ENCODE data around the gene ERGIC2. TPM values are rescaled to one million over a fixed set of nuclear protein-coding genes. Genes with fewer than 3 reads are reported as not detected.

The ERGIC2 gene
- total RNA-seq, 1 donor from 2014 or later = 71.5 TPM

DNA sequence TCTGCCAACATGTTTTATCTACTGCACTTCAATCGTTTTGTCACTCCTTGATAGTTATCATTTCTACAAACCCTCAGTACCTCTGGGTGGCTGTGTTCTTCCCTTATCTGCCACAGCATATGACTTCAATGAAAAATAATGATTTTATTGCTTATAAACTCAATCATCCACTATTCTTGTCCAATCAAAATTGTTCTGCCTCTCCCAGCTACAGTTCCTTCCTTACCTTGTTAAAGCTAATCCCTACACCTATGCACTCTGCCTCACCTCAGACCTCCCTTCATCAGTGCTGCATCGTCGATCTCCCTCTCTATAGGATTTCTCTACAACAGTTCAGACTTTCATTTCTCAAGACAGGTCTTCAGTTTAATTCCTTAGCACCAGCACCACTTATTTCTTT is 58.8 kb downstream of the ERGIC2 start:
- TF ChIP-seq, protein P1, sequence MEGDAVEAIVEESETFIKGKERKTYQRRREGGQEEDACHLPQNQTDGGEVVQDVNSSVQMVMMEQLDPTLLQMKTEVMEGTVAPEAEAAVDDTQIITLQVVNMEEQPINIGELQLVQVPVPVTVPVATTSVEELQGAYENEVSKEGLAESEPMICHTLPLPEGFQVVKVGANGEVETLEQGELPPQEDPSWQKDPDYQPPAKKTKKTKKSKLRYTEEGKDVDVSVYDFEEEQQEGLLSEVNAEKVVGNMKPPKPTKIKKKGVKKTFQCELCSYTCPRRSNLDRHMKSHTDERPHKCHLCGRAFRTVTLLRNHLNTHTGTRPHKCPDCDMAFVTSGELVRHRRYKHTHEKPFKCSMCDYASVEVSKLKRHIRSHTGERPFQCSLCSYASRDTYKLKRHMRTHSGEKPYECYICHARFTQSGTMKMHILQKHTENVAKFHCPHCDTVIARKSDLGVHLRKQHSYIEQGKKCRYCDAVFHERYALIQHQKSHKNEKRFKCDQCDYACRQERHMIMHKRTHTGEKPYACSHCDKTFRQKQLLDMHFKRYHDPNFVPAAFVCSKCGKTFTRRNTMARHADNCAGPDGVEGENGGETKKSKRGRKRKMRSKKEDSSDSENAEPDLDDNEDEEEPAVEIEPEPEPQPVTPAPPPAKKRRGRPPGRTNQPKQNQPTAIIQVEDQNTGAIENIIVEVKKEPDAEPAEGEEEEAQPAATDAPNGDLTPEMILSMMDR (IDR thresholded peaks at IDR 0.05) = no peak
- Histone ChIP-seq H3K4me3 (no peak overlapping the region), H3K9me3 (no peaks in the 10 kb centered on the region), H3K36me3 (peaks cover 20% of the 10 kb centered on the region), H3K27ac (no peak overlapping the region), H3K4me1 (no peaks in the 10 kb centered on the region), H3K27me3 (ENCODE audit: low read depth) (no peaks in the 10 kb centered on the region)
- DNase-seq (no peak), ATAC-seq (no peak)
- intact Hi-C loops (cut with DNase I) = no loop called here

DNA sequence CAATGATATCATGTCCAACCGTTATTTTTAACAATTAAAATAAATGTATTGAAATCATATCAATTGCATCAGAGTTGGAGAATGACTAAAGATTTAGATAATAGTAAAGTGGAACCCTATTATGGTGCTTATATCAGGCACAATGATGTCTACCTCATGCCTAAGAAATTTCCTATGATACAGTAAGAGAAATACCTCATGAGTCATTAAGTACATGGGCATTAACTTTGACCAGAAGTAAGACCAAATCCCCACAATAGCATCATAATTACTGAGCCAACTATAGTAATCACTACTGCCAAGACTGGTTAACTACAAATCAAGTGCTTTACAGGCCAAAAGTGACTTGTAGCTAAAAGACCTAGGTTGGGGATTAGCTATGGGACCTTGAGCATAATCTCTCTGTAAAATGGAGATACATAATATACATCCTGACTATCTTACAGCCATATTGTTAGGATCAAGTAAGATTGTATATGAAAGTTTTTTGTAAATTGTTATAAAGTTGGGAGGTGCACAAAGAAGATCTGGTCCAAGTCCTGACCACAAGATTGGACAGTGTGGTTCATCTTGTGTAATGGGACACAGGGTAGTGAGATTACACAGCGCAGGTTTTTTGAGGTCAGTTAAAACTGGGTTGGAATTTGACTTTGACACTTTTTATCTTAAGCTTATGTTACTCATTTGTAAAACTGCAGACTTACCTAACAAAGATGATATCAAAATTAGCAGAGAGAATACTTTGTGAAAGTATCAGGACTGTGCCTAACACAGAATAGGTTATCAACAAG is 60.5 kb downstream of the ERGIC2 start:
- intact Hi-C loops (cut with DNase I) = no loop called here
- no peak overlapping the region for H3K4me3 ChIP-seq
- TF ChIP-seq, protein P1 (IDR thresholded peaks at IDR 0.05) = no peak
- no peaks in the 10 kb centered on the region for H3K9me3 ChIP-seq
- ATAC-seq (no peak), DNase-seq (no peak)
- H3K36me3 ChIP-seq = peaks cover 20% of the 10 kb centered on the region
- H3K27me3 ChIP-seq (ENCODE audit: low read depth) = no peaks in the 10 kb centered on the region
- no peaks in the 10 kb centered on the region for H3K4me1 ChIP-seq
- H3K27ac ChIP-seq = no peak overlapping the region

DNA sequence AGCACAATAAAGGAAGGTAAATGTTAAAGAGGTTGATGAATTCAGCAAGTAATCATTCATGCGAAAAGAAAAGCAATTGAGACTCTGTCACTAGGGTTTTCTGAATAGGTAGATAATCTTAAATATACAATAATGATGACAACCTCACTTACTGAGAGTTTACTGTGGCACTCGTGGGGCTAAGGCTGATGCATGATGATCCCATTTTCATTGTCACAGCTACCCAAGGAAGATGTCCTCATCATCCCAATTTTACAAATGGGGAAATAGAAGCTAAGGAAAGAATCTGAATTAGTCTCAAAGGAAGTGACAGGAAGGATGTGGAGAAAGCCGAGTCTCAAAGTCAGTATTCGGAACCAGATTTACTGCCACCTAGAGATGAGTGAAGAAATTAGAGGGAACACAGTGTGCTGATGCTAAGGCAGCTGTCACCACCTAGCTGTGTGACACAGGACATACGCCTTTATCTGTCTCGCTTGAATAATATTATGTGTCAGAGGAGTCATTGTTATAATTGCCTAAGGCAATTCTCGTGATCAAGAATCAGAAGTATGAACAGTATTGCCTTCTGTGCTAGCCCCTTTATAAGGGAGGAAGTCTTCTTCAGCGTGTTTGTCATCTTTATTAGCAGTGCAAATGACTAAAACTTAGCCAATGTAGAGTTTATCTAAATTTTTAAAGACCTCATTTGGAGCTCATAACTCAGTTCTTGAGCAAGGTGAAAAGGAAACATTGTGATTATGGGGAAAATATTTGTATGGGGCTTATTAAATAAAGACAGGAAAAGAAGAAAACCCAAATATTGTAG is 63.2 kb downstream of the ERGIC2 start:
- DNase-seq (no peak), ATAC-seq (peak; percentile 90 to 92)
- peaks cover 9% of the 10 kb centered on the region for H3K36me3 ChIP-seq
- no peak overlapping the region for H3K4me3 ChIP-seq
- intact Hi-C loops (cut with DNase I) = no loop called here
- TF ChIP-seq, protein P1 (IDR thresholded peaks at IDR 0.05) = peak; percentile 79
- no peak overlapping the region for H3K27ac ChIP-seq
- no peaks in the 10 kb centered on the region for H3K4me1 ChIP-seq
- H3K27me3 ChIP-seq (ENCODE audit: low read depth) = no peaks in the 10 kb centered on the region
- H3K9me3 ChIP-seq = no peaks in the 10 kb centered on the region

DNA sequence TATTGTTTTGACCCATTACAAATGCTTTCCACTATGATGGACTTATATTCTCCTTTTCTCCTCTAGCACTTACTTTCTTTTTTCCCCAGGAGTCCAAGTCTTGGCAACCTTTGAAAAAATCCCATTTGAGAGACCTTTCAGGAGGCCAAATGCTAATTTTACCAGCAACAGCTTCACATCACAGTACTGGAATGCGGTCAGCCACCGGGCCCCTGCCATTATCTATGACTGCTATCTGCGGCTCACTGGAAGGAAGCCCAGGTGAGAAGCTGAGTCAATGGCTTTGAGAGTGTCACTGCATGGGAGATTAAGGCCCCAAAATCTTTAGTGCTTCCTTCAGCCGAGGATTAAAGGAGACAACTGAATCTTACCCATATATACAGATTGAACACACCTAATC is 64.2 kb downstream of the ERGIC2 start:
- Histone ChIP-seq H3K27ac (no peak overlapping the region), H3K4me3 (no peak overlapping the region), H3K9me3 (no peaks in the 10 kb centered on the region), H3K27me3 (ENCODE audit: low read depth) (no peaks in the 10 kb centered on the region), H3K4me1 (no peaks in the 10 kb centered on the region), H3K36me3 (peaks cover 4% of the 10 kb centered on the region)
- TF ChIP-seq, protein P1 (IDR thresholded peaks at IDR 0.05) = no peak
- no peak for DNase-seq
- intact Hi-C loops (cut with DNase I) = no loop called here
- no peak for ATAC-seq

DNA sequence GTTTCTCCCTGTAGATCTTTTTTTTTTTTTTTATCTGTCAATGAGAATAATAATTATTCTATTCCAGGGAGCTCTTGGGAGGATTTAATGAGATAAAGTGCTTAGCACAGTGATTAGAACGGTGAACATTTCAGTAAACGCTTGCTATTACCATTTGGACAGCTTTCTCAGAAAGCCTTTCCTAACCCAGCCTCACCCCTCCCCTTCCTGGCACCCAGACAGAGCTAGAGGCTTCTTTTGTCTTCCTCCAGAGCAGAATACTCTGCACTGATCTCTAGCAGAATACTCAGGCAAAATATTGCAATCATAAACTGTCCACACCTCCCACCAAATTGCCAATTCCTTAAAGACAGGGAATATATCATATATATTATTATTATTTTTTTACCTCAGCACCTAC is 66.6 kb downstream of the ERGIC2 start:
- TF ChIP-seq, protein P1 (IDR thresholded peaks at IDR 0.05) = no peak
- Histone ChIP-seq H3K36me3 (no peaks in the 10 kb centered on the region), H3K4me1 (no peaks in the 10 kb centered on the region), H3K4me3 (no peak overlapping the region), H3K27ac (no peak overlapping the region), H3K9me3 (no peaks in the 10 kb centered on the region), H3K27me3 (ENCODE audit: low read depth) (no peaks in the 10 kb centered on the region)
- DNase-seq = no peak
- intact Hi-C loops (cut with DNase I) = no loop called here
- no peak for ATAC-seq
